Choroid plexus epithelial cell (primary cell): ENCODE results near the gene PGS1.

Experiments used
- DNase-seq: peaks from one replicate; pipeline ENCODE4 v3.0.0-alpha.2; 2010; ENCODE audit warnings: low read depth
- H3K4me3 ChIP-seq: 2 replicates; pipeline ENCODE4 v1.5.1; 2011; ENCODE audit warnings: low read depth, mild to moderate bottlenecking, control low read depth, low read length, moderate library complexity
- CTCF ChIP-seq: conservative IDR thresholded peaks from 2 replicates; pipeline ENCODE4 v1.5.1; 2011; ENCODE audit warnings: low read depth, mild to moderate bottlenecking, control low read depth, inconsistent platforms, low read length, moderate library complexity

The PGS1 gene

GRCh38 chr17:78449983-78450595, 71.6 kb downstream of the PGS1 start:
- no peak for TF ChIP-seq CTCF
- H3K4me3 ChIP-seq: no peak overlapping the region
- DNase-seq: no peak

GRCh38 chr17:78450696-78451345, 72.4 kb downstream of the PGS1 start:
- no peak for TF ChIP-seq CTCF
- no peak for DNase-seq
- no peak overlapping the region for H3K4me3 ChIP-seq

GRCh38 chr17:78451753-78452152, 73.3 kb downstream of the PGS1 start:
- H3K4me3 ChIP-seq: no peak overlapping the region
- no peak for DNase-seq
- TF ChIP-seq CTCF: no peak

- DNase-seq: no peak
- no peak for TF ChIP-seq CTCF
- no peak overlapping the region for H3K4me3 ChIP-seq
These were observed 75.9 kb downstream of the PGS1 start for GRCh38 chr17:78454346-78454745.

- no peak for TF ChIP-seq CTCF
- DNase-seq: no peak
- no peak overlapping the region for H3K4me3 ChIP-seq
These were observed 79.6 kb downstream of the PGS1 start for GRCh38 chr17:78458091-78458490.

- H3K4me3 ChIP-seq: no peak overlapping the region
- DNase-seq: no peak
- TF ChIP-seq CTCF: no peak
These were observed 80.4 kb downstream of the PGS1 start for GRCh38 chr17:78458736-78459335.
